NCI-H524 (cell line): ENCODE data around the gene NCK1.
A peak's percentile ranks its signal among the peaks of the same experiment; 100 is the strongest.
"Not testable (repeated sequence)": the region's sequence is repeated elsewhere in the genome, so short reads cannot be mapped to it uniquely, and the experiment has no call there.

ENCODE experiments used
- DNase-seq, 2 experiments: peaks; one replicate each; lab custom pipeline; 2025; lab: John Stamatoyannopoulos, UW

The NCK1 gene

DNA sequence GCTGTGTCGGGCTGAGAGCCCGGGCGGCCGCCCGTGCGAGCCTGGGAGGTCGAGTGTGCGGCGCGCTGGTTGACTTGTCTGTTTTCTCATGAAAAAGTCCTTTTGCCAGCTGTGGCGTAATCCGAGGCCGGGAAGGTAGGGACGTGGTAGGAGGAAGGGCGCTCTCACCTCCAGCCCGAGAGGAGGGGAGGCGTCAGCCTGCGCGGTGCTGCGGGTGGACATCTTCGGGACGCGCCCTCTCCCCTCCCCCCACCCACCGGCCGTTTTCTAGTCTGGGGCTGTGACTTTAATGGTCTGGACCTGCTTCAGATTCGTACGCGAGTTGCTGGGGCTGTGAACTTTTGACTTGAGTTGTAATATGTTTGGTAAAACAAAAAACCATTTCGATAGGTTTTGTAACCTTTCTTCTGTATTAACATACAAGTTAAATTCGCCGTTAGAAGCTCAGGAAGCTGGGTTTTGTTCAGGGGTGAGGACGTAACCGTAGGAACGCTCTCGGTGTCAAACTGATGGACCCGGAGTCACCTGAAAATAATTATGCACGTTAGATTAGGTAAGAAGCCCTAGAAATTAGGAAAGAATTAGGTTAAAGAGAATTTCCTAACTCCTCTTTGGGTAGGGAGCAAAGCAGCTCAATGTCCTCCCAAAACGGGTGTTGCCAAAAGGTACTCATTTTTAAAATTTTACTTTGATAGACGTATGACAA lies 762 bp downstream of the NCK1 start:
- DNase-seq = peak; percentile 72 to 73

DNA sequence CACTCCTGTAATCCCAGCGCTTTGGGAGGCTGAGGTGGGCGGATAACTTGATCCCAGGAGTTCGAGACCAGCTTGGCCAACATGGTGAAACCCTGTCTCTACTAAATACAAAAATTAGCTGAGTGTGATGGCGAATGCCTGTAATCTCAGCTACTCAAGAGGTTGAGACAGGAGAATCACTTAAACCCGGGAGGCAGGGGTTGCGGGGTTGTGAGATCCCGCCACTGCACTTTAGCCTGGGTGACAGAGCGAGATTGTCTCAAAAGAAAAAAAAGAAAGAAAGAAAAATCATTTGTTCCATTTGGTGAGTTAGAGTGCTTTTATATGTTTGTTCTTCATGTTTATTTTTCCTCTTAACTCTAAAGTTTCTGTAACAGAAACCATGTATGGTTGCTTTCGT lies 7.3 kb downstream of the NCK1 start:
- no peak for DNase-seq

DNA sequence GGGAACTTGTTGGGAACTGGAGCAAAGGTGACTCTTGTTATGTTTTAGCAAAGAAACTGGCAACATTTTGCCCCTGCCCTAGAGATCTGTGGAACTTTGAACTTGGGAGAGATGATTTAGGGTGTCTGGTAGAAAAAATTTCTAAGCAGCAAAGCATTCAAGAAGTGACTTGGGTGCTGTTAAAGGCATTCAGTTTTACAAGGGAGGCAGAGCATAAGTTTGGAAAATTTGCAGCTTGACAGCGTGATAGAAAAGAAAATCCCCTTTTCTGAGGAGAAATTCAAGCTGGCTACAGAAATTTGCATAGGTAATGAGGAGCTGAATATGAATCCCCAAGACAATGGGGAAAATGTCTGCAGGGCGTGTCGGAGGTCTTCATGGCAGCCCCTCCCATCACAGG lies 10.2 kb downstream of the NCK1 start:
- DNase-seq = not testable (repeated sequence)

DNA sequence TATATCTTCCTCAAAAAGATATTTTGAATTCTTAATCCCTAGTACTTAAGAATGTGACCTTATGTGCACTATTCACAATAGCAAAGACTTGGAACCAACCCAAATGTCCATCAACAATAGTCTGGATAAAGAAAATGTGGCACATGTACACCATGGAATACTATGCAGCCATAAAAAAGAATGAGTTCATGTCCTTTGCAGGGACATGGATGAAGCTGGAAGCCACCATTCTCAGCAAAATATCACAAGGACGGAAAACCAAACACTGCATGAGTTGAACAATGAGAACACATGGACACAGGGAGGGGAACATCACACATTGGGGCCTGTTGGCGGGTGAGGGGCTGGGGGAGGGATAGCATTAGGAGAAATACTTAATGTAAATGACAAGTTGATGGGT lies 17.5 kb downstream of the NCK1 start:
- not testable (repeated sequence) for DNase-seq

DNA sequence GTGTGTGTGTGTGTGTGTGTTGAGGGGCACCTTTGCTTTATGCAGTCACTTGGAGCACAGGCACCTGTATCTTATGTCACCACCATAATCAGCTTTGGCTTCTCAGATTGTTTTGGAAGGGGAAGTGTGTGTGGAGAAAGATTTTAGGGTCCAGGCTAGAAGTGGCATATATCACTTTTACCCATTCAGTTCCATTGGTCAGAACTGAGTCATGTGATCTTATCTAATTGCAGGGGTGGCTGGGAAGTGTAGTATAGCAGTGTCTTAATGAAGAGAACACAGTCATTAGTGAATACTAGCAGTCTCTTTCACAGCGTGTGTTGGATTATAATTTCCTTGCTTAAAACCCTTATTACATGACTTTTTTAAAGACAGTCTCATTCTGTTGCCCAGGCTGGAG lies 20.6 kb downstream of the NCK1 start:
- DNase-seq = peak; percentile 5 to 48

DNA sequence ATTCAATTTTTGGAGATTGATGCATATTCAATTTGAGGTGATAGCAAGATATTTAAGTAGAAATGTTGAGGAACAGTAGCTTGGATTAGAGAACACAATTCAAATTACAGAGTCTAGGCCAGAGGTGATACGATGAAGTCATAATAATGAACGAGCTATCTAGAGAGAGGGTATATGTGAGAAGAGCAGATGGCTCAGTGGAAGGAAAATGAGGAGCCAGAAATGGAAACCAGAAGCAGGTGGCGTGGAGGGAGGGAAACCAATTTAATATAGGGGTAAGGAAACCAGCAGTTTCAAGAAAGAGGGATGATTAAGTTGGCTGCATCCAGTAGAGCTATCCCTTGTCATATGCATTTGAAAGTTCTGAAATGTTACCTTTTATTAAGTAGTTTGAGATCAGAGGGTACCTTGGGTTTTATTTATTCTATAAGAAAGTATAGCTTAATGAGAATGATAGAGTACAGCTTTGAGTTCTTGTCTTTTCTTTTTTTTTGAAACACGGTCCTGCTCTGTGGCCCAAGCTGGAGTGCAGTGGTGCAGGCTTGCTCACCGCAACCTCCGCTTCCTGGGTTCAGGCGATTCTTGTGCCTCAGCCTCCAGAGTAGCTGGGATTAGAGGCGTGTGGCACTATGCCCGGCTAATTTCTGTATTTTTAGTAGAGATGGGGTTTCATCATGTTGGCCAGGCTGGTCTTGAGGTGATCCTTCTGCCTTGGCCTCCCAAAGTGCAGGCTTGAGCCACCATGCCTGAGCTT lies 22.1 kb downstream of the NCK1 start:
- peak; percentile 78 to 91 for DNase-seq

DNA sequence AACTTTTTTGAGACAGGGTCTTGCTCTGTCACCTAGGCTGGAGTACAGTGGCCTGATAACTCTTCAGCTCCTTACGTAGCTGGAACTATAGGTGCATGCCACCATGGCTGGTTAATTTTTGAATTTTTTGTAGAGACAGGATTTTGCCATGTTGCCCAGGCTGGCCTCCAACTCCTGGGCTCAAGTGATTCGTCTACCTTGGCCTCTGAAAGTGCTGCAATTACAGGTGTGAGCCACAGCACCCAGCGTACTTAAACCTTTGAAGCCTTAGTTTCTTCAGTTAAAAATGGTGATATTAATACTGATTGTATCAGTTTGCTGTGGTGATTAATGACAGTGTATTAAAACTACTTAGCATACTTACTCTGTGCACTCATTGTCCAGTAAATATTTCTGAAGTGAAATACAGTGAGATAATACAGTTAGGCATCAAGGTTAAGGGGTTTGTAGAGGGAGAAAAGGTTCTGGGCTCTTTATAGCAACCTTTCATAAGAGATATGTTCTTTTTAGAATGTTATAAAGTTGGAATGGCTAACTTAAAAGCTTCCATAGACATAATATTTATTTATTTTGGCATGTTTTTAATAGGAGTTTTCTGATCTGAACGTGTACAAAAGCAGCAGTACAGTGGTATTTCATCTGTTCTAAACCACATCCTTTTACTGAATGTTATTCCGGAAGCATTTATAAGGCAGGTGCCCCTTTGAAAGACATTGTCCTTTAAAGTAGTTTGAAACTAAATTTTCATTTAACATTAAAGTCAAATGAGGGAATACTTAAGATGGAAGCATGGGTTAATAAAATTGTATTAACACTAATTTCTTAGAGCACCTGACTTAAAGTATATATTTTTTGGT lies 23.6 kb downstream of the NCK1 start:
- DNase-seq = no peak

DNA sequence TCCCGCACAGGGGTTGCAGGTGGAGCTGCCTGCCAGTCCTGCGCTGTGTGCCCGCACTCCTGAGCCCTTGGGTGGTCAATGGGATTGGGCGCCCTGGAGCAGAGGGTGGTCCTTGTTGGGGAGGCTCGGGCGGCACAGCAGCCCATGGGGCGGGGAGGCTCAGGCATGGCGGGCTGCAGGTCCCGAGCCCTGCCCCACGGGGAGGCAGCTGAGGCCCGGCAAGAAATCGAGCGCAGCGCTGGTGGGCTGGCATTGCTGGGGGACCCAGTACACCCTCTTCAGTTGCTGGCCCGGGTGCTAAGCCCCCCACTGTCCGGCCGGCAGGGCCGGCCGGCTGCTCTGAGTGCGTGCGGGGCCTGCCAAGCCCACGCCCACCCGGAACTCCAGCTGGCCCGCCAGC lies 27.9 kb downstream of the NCK1 start:
- no peak for DNase-seq

DNA sequence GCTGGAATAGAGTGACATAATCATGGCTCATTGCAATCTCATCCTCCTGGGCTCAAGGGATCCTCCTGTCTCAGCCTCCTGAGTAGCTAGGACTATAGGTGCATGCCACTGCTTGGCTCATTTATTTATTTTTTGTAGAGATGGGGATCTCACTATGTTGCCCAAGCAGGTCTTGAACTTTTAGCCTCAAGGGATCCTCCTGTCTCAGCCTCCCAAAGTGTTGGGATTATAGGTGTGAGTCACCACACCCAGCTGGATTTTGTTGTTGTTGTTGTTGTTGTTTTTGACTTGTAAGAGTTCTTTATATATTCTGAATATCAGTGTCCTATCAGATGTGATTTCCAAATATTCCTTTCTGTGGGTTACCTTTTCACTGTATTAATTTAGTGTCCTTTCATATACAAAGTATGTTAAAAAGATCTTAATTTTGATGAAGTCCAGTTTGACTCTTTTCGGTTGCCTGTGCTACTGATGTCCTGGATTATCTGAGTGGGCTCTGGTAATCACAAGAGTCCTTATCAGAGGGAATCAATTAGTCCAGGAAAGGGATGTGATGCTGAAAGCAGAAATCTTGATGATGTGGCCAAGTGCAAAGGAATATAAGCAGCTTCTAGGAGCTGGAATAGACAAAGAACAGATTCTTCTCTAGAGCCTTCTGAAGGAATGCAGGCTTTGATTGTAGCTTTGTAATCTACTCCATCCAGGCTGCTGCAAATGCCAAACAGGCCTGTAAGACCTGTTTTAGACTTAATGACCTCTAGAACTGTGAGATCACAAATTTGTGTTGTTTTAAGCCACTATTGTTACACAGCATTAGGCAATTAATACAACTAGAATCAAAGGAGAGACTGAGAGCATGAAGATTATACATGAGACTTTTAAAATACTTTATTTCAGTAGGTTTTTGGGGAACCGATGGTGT lies 30.2 kb downstream of the NCK1 start:
- no peak for DNase-seq

DNA sequence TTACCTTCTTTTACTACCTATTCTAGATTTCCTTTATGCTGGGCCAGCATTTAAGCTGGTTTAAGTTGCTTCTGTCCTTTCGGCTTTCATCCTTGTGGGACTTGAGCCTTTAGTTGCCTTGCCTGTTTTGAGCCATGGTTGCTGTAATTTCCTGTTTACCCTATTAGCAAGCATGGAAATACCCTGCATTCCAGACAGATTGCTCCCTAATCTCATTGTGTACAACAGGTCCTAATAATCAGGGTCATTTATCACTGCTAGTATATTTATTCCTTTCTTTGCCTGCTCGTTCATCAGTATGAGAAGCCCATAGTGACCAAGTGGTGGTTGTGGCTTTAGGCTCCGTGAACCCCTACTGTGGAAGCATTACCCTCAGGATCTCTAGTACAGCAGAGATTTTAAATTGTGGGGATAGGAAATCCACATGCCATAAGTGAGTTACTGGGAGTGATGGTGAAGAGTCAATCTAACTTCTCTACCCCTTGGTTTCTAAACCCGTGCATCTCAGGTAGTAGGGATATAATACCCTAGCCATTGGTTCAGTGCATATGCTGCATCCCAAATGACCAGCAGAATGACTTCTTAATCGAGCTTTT lies 31.9 kb downstream of the NCK1 start:
- no peak for DNase-seq

DNA sequence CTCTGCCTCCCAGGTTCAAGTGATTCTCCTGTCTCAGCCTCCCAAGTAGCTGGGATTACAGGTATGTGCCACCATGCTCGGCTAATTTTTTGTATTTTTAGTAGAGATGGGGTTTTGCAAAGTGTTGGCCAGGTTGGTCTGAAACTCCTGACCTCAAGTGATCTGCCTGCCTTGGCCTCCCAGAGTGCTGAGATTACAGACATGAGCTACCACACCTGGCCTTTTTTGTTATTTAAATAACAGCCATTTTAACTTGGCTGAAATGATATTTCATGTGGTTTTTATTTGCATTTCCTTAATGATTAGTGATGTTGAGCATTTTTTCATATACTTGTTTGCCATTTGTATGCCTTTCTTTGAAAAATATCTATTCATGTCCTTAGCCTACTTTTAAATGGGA lies 35.2 kb downstream of the NCK1 start:
- not testable (repeated sequence) for DNase-seq

DNA sequence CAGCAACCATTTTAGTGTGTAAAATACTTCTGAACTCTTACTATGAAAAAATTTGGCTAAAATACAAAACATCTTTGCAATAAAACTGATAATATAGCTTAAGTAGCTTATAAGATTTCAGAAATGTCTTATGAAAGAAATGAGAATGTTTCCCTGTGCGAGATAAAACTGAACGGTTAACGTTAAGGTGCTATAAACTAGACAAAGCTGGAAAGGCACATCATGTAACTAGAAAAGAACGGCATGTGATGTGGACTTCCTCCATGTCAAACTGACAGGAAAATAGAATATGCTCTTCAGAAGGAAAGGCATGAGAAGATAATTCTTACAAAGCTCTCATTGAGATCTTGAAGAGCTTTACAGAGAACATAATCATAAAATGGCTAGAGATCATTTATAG lies 36.5 kb downstream of the NCK1 start:
- no peak for DNase-seq

DNA sequence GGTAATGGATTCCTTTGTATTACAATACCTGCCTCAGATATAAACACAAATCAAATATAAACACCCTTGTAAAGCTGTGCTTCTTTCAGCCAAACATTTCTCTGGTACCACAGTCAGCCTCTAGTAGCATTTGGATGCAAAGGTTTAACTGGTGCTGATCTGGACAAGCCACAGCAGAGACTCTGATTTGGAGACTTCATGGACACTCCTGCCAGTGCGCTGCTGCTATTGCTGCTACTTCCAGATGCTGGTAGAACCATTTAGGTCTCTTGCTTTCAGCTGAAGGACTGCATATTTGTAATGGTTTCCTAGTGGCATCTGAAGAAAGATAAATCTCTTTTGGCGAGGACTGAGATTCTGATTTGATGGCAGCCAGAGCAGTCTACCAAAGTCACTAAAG lies 36.9 kb downstream of the NCK1 start:
- no peak for DNase-seq

DNA sequence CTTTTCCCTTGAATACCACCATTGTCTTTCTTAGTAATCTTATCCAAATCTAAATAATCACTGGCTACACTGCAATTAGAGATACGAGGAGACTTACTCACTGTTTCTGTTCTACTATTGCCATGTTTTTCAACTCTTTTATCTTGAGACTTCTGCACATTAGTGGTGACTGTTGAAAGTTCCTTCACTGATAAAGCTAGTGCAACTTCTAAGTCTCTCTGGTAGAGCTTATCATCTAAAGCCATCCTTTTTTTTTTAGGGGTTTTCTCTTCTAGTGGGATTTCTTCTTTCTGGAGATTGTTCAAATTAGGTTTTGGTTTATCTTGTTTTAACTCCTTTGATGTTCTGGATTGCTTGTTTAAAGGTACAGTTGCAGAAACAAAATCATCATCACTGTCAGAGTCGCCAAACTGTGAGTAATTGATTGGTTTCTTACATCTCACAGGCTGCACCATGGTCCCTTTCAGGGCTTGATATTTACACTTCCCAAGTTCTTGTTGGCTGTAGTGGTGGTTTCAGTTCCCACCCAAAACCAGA lies 37.7 kb downstream of the NCK1 start:
- DNase-seq = no peak

DNA sequence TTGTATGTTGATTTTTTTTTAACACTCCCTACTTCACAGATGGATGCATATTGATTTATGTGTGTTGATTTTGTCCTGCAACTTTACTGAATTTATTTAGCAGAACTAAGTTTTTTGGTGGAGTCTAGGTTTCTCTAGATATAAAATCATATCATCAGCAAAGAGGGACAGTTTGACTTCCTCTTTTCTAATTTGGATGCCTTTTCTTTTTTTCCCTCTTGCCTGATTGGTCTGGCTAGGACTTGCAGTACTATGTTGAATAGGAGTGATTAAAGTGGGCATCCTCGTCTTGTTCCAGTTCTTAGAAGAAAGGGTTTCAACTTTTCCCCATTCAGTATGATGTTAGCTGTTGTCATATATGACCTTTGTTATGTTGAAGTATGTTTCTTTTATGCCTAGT lies 38.7 kb downstream of the NCK1 start:
- DNase-seq = not testable (repeated sequence)

DNA sequence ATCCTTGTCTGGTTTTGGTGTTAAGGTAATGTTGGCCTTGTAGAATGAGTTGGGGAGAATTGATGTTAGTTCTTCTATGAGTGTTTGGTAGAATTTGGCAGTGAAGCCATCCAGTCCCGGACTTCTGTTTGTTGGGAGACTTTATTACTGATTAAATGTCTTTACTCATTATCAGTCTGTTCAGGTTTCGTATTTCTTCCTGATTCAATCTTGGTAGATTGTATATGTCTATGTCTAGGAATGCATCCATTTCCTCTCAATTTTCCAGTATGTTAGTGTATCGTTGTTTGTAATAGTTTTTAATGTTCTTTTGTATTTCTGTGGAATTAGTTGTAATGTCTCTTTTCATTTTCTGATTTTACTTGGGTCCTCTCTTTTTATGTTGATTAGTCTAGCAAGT lies 39.4 kb downstream of the NCK1 start:
- DNase-seq = no peak

DNA sequence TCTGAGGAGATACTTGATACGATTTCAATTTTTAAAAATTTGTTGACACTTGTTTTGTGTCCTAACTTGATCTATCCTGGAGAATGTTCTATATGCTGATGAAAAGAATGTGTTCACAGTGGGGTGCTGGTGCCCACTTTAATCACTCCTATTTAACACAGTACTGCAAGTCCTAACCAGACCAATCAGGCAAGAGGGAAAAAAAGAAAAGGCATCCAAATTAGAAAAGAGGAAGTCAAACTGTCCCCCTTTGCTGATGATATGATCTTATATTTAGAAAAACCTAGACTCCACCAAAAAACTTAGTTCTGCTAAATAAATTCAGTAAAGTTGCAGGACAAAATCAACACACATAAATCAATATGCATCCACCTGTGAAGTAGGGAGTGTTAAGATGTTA lies 40.5 kb downstream of the NCK1 start:
- not testable (repeated sequence) for DNase-seq

DNA sequence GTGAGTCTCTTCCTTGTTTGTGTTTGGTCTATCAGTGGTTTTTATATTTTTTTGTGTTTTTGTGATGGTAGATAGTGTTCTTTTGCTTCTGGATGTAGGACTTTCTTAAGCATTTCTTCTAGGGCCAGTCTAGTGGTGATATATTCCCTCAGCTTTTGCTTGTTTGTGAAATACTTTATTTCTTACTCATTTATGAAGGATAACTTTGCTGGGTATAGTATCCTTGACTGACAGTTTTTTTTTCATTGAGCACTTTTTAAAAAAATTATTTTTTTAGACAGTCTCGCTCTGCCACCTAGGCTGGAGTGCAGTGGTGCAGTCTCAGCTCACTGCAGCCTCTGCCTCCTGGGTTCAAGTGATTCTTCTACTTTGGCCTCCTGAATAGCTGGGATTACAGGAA lies 41.9 kb downstream of the NCK1 start:
- no peak for DNase-seq

DNA sequence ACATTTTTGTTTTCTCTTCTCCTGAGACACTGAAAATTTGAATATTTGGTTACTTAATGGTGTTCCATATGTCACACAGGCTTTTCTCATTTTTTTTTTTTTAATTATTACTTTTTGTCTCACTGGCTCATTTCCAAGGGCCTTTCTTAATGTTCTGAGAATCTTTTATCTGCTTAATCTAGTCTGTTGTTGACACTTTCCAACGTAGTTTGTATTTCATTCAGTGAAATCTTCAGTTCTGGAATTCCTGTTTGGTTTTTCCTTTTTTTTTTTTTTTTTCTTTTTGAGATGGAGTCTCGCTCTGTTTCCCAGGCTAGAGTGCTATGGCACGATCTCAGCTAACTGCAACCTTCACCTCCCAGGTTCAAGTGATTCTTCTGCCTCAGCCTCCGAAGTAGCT lies 42.7 kb downstream of the NCK1 start:
- DNase-seq = no peak

DNA sequence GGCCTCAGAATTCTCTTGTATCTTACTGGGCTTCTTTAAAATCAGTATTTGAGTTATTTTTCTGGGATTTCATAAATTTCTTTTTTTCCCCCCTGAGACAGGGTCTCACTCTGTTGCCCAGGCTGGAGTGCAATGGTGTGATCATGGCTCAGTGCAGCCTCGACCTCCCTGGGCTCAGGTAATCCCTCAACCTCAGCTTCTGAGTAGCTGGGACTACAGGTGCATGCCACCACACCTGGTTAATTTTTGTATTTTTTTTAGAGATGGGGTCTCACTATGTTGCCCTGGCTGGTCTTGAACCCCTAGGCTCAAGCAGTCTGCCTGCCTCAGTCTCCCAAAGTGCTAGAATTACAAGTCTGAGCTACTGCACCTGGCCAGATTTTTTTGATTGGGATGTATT lies 43.5 kb downstream of the NCK1 start:
- no peak for DNase-seq

DNA sequence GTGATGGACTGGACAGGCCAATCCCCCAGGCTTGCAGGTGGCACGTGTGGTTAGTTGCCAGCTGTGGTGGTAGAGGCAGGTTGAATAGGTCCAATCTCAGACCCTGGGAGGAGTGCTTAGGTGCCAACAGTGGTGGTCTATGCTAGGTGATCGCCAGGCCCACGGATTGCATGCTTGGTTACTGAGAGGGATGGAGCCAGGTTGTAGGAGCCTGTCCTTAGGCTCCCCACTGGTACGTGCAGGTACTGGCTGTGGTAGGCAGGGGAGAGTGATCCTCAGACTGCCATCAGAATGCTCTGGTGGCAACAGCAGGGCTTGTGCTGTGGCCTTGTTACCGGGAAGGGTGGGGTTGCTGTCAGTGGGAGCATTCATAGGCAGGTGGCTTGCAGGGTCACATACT lies 44.7 kb downstream of the NCK1 start:
- DNase-seq = no peak
